ENCODE data around the gene WWP2.
"Not testable (repeated sequence)": the region's sequence is repeated elsewhere in the genome, so short reads cannot be mapped to it uniquely, and the experiment has no call there.

Gene WWP2

GRCh38 chr16:69951017-69951671 is 189.0 kb downstream of the WWP2 start, which contains the start of gene CLEC18A:
CLEC18A (plus strand) TSS chr16:69951334; CDS start chr16:69951367, 33 bp downstream.
- DNase-seq (ENCODE audit: low read depth, low spot score); H3K4me3 ChIP-seq (ENCODE audit: low read length): not testable (repeated sequence)

- DNase-seq (ENCODE audit: low read depth, low spot score); H3K4me3 ChIP-seq (ENCODE audit: low read length): not testable (repeated sequence)
Observed at GRCh38 chr16:69951672-69952031, 189.5 kb downstream of the WWP2 start.

GRCh38 chr16:69952116-69952515 is 190.0 kb downstream of the WWP2 start:
- not testable (repeated sequence) for DNase-seq (ENCODE audit: low read depth, low spot score); H3K4me3 ChIP-seq (ENCODE audit: low read length)

GRCh38 chr16:69952572-69953355 is 190.6 kb downstream of the WWP2 start:
- DNase-seq (ENCODE audit: low read depth, low spot score); H3K4me3 ChIP-seq (ENCODE audit: low read length): not testable (repeated sequence)

- H3K4me3 ChIP-seq (ENCODE audit: low read length); DNase-seq (ENCODE audit: low read depth, low spot score): not testable (repeated sequence)
Observed at GRCh38 chr16:69954241-69954640, 192.1 kb downstream of the WWP2 start.

- not testable (repeated sequence) for DNase-seq (ENCODE audit: low read depth, low spot score); H3K4me3 ChIP-seq (ENCODE audit: low read length)
Observed at GRCh38 chr16:69963312-69963711, 201.2 kb downstream of the WWP2 start.

- DNase-seq (ENCODE audit: low read depth, low spot score) = not testable (repeated sequence)
Observed at GRCh38 chr16:69964960-69965660, 203.0 kb downstream of the WWP2 start.

GRCh38 chr16:69965661-69966054 is 203.5 kb downstream of the WWP2 start:
- H3K4me3 ChIP-seq (ENCODE audit: low read length) = not testable (repeated sequence)

More at GRCh38 chr16:69964960-69965660, 203.0 kb downstream of the WWP2 start:
- not testable (repeated sequence) for H3K4me3 ChIP-seq (ENCODE audit: low read length)

GRCh38 chr16:69967688-69968087 is 205.6 kb downstream of the WWP2 start:
- H3K4me3 ChIP-seq (ENCODE audit: low read length); DNase-seq (ENCODE audit: low read depth, low spot score): not testable (repeated sequence)

More at GRCh38 chr16:69965661-69966054, 203.5 kb downstream of the WWP2 start:
- not testable (repeated sequence) for DNase-seq (ENCODE audit: low read depth, low spot score)

GRCh38 chr16:69968125-69968524 is 206.0 kb downstream of the WWP2 start:
- H3K4me3 ChIP-seq (ENCODE audit: low read length); DNase-seq (ENCODE audit: low read depth, low spot score): not testable (repeated sequence)

- DNase-seq (ENCODE audit: low read depth, low spot score); H3K4me3 ChIP-seq (ENCODE audit: low read length): not testable (repeated sequence)
Observed at GRCh38 chr16:69969657-69970056, 207.5 kb downstream of the WWP2 start.

GRCh38 chr16:69972120-69972519 is 210.0 kb downstream of the WWP2 start:
- H3K4me3 ChIP-seq (ENCODE audit: low read length); DNase-seq (ENCODE audit: low read depth, low spot score): not testable (repeated sequence)

- H3K4me3 ChIP-seq (ENCODE audit: low read length); DNase-seq (ENCODE audit: low read depth, low spot score): not testable (repeated sequence)
Observed at GRCh38 chr16:69972935-69973334, 210.8 kb downstream of the WWP2 start.

- H3K4me3 ChIP-seq (ENCODE audit: low read length) = not testable (repeated sequence)
- peak; percentile 50 for DNase-seq (ENCODE audit: low read depth, low spot score)
Observed at GRCh38 chr16:69985196-69985595, 223.1 kb downstream of the WWP2 start.
